ENCODE measurements around the gene WSCD1.

The WSCD1 gene

DNA sequence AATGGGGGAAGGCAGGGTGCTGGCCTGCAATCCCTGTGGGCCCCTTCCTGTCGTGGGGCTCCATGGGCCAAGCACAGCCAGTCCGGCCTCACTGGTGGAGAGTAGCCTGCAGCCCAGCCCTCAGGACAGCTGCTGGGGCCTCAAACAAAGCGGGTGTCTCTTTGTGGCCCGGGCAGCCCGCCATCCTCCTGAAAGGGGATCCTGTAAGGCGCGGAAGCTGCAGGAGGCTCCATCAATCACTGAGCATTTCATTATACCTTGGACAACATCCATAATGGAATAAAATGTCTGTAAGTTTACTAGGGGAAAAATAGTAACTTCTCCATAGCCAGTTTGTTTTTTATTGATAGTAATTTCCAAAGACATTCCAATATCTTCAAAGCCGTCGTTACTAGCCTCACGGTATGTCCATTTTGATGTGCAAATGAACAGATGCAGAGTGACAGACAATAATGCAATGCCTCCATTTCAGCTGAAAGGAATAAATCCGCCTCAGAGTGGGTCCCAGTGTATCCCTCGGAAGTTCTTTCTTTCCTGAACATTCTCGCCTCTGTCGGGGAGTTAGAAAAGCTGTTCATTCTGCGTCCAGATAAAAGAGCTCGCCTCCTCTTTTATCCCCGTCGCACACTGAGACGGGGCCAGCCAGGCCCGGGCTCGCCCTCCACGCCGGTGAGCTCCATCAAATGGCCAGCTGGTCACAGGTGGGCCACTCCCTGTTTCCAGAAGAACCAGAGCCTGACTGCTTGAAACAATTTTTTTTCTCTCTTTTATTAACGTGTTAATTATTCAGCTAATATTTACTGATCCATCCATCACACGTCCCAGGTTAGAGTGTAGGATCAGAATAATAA lies 14.4 kb downstream of the WSCD1 start:
- TF ChIP-seq ZFX (IDR thresholded peaks at IDR 0.05; ENCODE audit: borderline replicate concordance) (no peak), CTCF (IDR thresholded peaks at IDR 0.05) (no peak)
- no peak overlapping the region for H3K27ac ChIP-seq

DNA sequence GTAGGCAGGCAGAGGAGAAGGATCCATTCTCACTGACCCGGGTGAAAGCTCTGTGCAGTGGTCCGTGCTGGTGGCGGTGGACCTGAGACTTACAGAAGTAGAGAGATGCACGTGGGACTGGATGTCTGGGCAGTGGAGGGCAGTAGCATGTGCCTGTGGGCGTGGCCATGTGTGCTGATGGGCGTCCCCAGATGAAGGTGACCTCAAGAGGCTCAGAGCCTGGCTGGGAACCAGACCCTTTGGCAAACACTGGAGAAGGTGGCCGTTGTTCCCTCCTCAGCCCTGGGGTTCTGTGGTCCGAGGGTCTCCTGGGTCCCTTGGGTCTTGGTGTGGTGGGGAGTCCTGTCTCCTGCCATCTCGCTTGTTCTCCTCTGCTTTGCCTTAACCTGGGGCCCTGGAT lies 15.6 kb downstream of the WSCD1 start:
- TF ChIP-seq CTCF (IDR thresholded peaks at IDR 0.05) = no peak
- TF ChIP-seq ZFX (IDR thresholded peaks at IDR 0.05; ENCODE audit: borderline replicate concordance) = no peak
- no peak overlapping the region for H3K27ac ChIP-seq

GRCh38 chr17:6086603-6087400 lies 16.6 kb downstream of the WSCD1 start:
- no peak overlapping the region for H3K27ac ChIP-seq
- TF ChIP-seq CTCF (IDR thresholded peaks at IDR 0.05) (no peak), ZFX (IDR thresholded peaks at IDR 0.05; ENCODE audit: borderline replicate concordance) (no peak)

DNA sequence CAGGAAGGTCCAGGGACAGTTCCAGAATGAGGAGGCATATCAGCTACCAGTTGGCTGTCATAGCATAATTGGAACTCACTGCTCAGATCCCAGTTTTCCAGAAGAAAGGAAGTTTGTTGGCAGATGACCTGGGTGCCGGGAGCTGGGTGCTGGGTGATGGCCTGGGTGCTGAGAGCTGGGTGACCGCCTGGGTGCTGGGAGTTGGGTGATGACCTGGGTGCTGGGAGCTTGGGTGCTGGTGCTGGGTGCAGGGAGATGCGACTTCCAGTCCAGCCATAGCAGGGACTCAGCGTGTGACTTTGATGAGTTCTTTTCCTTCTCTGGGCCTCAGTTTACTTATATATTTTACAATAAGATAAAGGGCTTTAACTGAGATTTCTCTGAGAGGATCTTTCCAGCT lies 18.0 kb downstream of the WSCD1 start:
- no peak overlapping the region for H3K27ac ChIP-seq
- TF ChIP-seq ZFX (IDR thresholded peaks at IDR 0.05; ENCODE audit: borderline replicate concordance) (no peak), CTCF (IDR thresholded peaks at IDR 0.05) (no peak)

DNA sequence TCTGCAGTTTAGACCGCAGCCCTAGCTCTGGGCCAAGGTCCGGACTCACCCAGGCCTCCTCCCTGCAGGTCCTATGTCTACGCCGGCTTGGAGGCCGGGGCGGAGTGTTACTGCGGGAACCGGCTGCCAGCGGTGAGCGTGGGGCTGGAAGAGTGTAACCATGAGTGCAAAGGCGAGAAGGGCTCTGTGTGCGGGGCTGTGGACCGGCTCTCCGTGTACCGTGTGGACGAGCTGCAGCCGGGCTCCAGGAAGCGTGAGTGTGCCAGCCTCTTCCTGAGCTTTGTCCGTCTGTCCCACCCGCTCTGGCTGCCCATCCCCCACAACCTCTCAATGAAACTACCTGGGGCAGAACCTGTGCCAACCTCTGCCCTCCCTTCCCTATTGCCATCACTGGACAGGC lies 20.1 kb downstream of the WSCD1 start:
- no peak overlapping the region for H3K27ac ChIP-seq
- TF ChIP-seq CTCF (IDR thresholded peaks at IDR 0.05) (no peak), ZFX (IDR thresholded peaks at IDR 0.05; ENCODE audit: borderline replicate concordance) (no peak)

- TF ChIP-seq ZFX (IDR thresholded peaks at IDR 0.05; ENCODE audit: borderline replicate concordance) (no peak), CTCF (IDR thresholded peaks at IDR 0.05) (no peak)
- no peak overlapping the region for H3K27ac ChIP-seq
Observed at GRCh38 chr17:6092182-6092902, 22.2 kb downstream of the WSCD1 start.

All from 22Rv1 (cell line).